NCI-H446 treated with DMSO at 0.1 percent for 48 hours (cell line): ENCODE data around the gene SMIM1.

Experiments
- DNase-seq: peaks from one replicate; lab custom pipeline; 2025; lab: John Stamatoyannopoulos, UW

SMIM1 gene

GRCh38 chr1:3777078-3777547 lies 4.6 kb downstream of the SMIM1 start:
- DNase-seq: no peak

- DNase-seq: no peak
These were observed 5.4 kb downstream of the SMIM1 start for GRCh38 chr1:3777647-3778589.

- DNase-seq: no peak
These were observed 6.2 kb downstream of the SMIM1 start for GRCh38 chr1:3778590-3779264.

- DNase-seq: no peak
These were observed 6.8 kb downstream of the SMIM1 start for GRCh38 chr1:3779265-3779911.

- no peak for DNase-seq
These were observed 7.4 kb downstream of the SMIM1 start for GRCh38 chr1:3779912-3780416.

DNA sequence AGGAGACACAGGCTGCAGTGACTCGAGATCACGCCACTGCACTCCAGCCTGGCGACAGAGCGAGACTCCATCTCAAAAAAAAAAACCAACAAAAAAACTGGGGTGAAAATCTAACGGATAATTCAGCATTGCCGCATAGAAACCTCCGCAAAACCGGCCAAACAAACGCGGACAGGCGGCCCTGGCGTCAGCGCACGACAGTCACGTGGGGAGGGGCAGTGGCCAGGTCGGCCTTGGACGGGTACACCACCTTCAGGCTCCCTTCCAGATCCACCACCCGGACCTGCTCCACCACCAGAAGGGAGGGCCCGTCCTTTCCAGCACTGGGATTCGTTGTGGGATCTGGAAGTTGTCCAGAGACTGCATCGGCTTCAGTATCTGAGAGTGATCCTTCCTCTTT lies 8.4 kb downstream of the SMIM1 start:
- no peak for DNase-seq

- DNase-seq: no peak
These were observed 11.3 kb downstream of the SMIM1 start for GRCh38 chr1:3783651-3784474.

DNA sequence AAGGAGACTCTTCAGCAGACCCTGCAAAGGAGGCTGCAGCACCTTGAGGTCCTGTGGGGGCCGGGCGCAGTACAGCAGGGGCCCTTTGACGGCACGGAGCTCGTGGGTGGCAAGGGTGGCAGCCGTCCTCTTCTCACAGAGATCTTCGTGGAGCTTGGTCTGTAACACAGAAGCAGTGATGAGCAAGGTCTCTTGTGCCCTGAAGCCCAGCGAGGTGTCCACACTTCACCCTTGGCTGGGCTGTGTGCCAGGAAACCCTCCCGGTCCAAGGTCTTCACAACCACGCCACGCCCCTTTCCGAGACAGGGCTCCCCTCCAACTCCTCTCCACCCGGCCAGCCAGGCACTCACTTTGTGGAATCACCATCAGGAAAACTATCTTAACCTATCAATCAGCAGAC lies 12.5 kb downstream of the SMIM1 start:
- no peak for DNase-seq

DNA sequence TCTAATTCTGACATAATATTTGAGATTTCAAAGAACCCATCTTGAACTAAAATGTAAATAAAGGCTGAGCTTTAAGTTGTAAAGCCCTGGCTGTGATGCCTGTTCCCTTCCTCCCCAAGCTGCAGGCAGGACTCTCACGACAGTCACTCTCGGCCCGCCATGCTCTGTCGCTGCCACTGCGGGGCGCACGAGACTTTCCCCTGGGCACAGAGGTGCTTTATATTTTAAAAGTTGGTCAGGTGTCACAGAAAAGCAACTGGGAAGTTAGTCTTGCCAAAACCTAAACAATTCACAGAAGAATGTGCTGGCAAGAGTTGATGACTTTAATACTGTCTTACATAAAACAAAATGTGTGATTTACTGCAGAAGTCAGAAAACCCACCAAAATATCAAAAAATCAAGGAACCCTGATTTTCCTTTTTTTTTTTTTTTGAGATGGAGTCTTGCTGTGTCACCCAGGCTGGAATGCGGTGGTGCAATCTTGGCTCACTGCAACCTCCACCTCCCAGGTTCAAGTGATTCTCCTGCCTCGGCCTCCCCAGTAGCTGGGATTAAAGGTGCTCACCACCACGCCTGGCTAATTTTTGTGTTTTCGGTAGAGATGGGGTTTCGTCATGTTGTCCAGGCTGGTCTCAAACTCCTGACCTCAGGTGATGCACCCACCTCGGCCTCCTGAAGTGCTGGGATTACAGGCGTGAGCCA lies 13.1 kb downstream of the SMIM1 start:
- DNase-seq: no peak

DNA sequence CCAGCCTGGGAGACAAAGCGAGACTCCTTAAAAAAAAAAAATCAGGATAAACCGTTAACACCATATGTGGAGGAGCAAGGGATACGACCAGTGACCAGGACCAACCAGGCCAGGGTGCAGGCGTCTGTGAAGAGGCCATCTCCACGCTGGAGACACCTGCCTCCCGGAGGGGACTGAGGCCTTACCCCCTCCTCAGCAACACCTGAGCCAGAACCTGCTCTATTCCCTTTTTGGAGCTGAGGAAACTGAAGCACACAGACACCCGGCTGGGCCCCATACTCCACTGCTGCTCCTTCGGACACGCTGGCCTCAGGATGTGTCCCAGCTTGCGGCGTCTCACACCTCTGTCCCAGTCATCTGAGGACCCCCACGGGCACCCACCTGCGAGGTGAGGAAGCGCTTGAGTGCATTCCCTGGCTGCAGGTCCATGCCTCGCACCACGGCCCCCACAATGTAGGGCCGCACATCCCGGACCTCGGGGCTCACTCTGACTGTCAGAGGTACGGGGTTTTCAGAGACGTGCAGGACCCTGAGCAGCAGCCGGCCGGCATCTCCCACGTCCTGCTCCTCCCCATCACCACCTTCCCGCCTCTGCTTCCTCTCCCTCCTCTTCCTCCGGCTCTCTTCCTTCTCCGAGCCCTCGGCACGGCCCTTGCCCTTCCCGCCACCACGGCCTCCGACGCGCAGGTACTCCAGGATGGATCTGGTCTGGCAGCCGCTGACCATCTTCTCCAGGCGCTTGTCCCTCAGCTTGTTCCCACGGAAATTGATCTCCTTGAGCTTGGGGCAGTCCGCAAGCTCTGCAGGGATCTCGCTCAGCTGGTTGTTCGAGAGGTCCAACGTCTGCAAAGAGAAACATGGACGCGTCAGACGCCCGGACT lies 14.2 kb downstream of the SMIM1 start:
- DNase-seq: no peak

DNA sequence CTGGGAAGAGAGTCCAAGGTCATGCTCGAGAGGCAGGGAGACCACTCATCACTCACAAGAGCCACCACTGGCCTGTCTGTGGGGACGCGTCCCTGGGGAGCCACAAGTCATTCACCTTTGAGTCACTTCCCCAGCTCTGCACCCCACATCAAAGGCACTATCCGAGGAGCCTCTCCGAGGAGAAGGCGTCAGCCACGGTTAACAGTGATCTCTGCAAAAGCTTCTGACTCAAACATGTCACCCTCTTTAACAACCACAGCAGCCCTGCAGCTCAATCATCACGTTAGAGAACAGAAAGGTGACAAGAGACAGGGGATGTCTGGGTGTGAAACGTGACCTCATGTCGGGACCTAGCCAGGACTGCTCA lies 14.8 kb downstream of the SMIM1 start:
- DNase-seq: no peak

DNA sequence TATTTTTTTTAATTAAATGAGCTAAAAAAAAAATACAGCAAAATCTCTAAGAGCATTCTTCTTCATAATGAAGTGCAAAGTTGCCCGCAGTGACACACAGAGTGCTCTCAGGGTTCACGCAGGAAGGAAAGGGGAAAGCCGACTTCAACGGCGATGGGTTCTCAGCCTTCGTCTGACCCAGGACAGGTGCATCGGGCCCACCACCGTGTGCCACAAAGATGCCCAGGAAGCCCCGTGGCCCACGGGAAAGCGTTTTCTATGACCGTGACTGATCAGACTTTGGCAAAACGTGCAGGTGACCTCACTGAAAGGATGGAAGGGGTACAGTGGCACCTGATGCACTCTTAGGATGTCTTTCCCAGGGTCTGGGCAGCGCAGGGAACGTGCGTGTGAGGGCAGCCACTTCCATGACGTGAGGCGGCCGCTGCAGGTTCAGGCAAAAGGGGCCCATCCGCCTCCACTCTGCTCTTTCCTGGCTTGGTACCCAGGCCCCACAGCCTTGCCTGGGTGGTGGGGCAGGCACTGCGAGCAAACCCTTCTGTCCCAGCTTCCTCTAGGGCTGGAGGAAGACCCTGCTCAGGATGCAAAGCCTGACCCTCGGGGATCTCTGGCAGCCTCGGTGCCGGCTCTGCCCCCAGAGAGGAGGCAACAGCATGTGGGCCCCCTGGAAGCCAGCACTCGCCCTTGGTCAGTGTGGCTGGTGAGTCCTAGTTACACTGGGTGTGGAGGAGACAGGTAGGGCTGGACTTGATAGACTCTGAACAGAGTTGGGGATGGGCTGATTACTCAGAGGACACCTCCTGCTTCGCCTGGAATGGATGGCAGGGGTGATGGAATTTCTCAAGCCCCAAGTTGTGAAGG lies 15.4 kb downstream of the SMIM1 start:
- no peak for DNase-seq

GRCh38 chr1:3788756-3789420 lies 16.3 kb downstream of the SMIM1 start:
- DNase-seq: no peak

DNA sequence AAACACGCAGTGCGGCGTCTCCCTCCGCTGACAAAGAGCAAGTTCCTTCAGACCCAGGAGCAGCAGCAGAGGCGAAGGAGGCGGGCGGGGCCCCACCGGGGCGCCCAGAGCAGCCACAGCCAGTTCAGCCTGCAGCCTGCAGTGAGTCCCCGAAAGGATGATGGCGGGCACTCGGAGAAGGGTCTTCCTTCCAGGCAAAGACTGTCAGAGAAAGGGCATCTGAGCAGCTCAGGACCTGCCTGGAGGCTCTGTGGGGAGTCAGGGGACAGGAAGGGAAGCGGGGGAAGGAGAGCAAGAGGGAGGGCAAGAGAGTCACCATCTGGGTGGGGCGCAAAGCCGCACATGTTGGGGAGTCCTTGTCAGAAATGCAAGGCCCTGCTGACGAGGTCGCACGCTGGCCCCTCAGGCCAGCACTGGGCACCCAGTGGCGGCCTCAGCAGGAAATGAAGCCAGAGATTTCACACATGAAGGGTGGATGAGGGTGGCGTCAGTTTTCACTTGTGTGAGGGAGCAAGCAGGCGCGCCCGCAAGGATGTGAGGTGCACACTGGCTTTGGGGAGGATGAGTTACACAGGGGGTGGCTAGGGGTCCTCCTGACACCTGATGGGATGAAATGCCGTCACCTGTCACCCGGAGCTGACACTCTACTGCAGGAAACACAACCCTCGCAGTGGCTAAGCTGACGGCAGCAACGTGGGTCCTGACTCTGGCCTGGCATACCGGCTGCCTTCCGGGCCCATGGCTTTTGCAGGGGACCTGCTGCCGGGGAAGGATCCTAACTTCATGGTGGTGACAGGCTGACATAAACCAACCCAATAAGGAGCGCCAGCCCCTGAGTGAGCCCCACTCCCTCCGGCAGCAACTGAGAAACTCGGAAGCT lies 17.1 kb downstream of the SMIM1 start:
- DNase-seq: no peak

- no peak for DNase-seq
These were observed 18.0 kb downstream of the SMIM1 start for GRCh38 chr1:3790500-3790923.

DNA sequence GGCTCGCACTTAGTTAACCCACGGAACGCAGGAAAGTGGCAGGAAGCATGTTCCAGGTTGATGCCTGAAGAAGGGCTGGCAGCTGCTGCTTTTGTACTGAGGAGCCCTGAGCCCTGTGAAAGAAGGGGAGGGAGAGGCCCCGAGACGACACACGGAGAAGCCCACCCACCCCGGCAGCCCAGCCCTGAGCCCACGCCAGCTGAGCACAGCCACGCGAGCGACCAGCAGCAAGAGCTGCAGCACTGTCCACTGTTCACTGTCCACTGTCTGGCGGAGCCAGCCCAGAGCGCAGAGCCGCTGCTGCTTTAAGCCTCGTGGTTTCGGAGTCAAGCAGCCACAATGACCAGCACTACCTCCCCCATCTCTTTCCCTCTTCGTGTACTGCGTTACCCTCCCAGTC lies 18.4 kb downstream of the SMIM1 start:
- no peak for DNase-seq

- no peak for DNase-seq
These were observed 23.1 kb downstream of the SMIM1 start for GRCh38 chr1:3795453-3796214.
